ENCODE results near the gene ZC2HC1C. TPM values are rescaled to one million over a fixed set of nuclear protein-coding genes. Genes with fewer than 3 reads are reported as not detected.

ZC2HC1C gene
- total and polyA plus RNA-seq, 2 of the 13 experiments (the other 11 are each of a cell fraction or from before 2014, with no cell fraction given): 3.3 to 3.5 TPM

DNA sequence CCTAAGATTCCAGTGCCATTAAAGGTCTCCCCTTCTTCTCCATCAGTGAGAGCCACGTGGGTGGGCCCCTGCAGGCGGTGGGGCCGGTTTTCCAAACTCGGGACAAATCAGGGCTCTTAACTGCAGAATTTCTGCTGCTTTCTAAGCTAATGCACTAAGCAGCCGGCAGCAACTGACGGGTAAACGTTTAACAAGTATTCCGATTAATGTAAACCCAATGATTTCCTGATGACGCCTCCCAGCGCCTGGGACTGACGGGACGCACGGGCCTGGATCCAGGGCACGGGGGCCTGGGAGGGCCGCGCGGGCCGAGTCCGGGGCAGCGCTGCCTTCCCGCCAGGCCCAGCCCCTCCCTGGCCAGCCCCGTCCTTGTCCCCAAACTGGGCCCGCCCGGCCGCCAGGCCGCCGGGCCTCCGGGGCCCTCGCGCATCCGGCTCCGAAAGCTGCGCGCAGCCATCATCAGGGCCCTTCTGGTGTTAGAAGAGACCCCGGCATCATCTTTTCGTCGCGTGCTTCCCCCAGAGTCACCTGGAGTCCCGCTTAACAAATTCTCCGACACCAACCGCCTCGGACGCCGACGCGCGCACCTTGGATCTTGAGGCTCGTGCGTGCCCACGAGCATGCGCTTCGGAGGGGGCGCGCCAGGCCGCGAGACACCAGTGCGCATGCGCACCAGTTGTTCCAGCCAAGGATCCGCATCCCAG, 18.4 kb upstream of the ZC2HC1C start, which contains the start of gene MLH3:
Gene MLH3 (minus strand): TSS at position 616 of the 704 bp plus-strand sequence. CDS start 1,812 bp downstream, outside the sequence.
- DNase-seq (ENCODE audit: low spot score) (peak; percentile 75), FAIRE-seq (no peak), ATAC-seq (peak; percentile 94)
- WGBS (ENCODE audit: low lambda C conversion rate): 0% methylated on average over 22 of the region's 59 CpGs
- H3K27me3 ChIP-seq (ENCODE audit: control insufficient read depth in 1 of 2, insufficient read depth in 2 of 2, low read length in 2 of 2): no peaks in the 10 kb centered on the region
- peak within 1 kb of the TSS; percentile 78 for H3K4me2 ChIP-seq (ENCODE audit: low read depth, low read length)
- no peaks in the 10 kb centered on the region for H4K20me1 ChIP-seq (ENCODE audit: insufficient read depth, low read length)
- H3K9me3 ChIP-seq (ENCODE audit: low read length): no peaks in the 10 kb centered on the region
- H3K4me3 ChIP-seq (replicated peaks in 1 of 3; ENCODE audit: insufficient read depth in 1 of 3, low read depth in 2 of 3, low read length in 3 of 3): peak within 1 kb of the TSS; percentile 58 to 75 (median 68)
- H3K4me1 ChIP-seq (ENCODE audit: insufficient read depth, low read length): peaks cover 35% of the 10 kb centered on the region
- no peaks in the 10 kb centered on the region; a peak in 2 of 5 replicates for H3K36me3 ChIP-seq (replicated peaks in 1 of 2; ENCODE audit: control insufficient read depth in 1 of 2, insufficient read depth in 2 of 2, low read length in 2 of 2)
- peak within 1 kb of the TSS; percentile 81 for H3K27ac ChIP-seq (ENCODE audit: extremely low read length, insufficient read depth, low read length)
- peak within 1 kb of the TSS; percentile 87 for H3K9ac ChIP-seq (ENCODE audit: insufficient read depth, low read depth, low read length)
- intact Hi-C loops (cut with micrococcal nuclease; ENCODE audit: unreplicated experiment): no loop called here
- no peak within 1 kb of the TSS for H2AFZ ChIP-seq (ENCODE audit: low read length)
- ChIA-PET CTCF (ENCODE audit: low intra/inter-chr PET ratio, low total read pairs) (no interaction called here), POLR2A (interaction anchor here (1.1 to 4.2 kb wide), 4 partner anchors 9 to 106 kb away, joined by 4 to 18 read pairs (median 9); partner anchors contain the start of genes ACYP1 and ZC2HC1C)
- BruUV-seq (replicated peaks): TSS peak; percentile 52
- in situ Hi-C loops (cut with HindIII; ENCODE audit: extremely low pct_ligation_motif_present, low pct_unique_long_range_greater_than_20kb): no loop called here
- peaks cover 18% of the 10 kb centered on the region for H3K79me2 ChIP-seq (ENCODE audit: insufficient read depth, low read length)
- TF ChIP-seq IRX3 (CRISPR knock-in tag; IDR thresholded peaks at IDR 0.05; ENCODE audit: borderline replicate concordance, low read depth): no peak
- peak; percentile 94 for TF ChIP-seq ZNF232 (CRISPR knock-in tag; IDR thresholded peaks at IDR 0.05; ENCODE audit: borderline replicate concordance)
- TF ChIP-seq BRD4 (CRISPR knock-in tag; IDR thresholded peaks at IDR 0.05): no peak
- no peak for TF ChIP-seq FOXO1 (CRISPR knock-in tag; IDR thresholded peaks at IDR 0.05)
- no peak; the same call in 1 of the 2 replicates for TF ChIP-seq HDAC1 (CRISPR knock-in tag; IDR thresholded peaks at IDR 0.05)
- TF ChIP-seq SIN3A (IDR thresholded peaks at IDR 0.05; ENCODE audit: borderline replicate concordance, low read depth, low read length): no peak
- TF ChIP-seq ZNF451 (CRISPR knock-in tag; IDR thresholded peaks at IDR 0.05): 0 out of 2 replicates have a peak, but pooled peaks have one; percentile 46
- TF ChIP-seq, protein P1, sequence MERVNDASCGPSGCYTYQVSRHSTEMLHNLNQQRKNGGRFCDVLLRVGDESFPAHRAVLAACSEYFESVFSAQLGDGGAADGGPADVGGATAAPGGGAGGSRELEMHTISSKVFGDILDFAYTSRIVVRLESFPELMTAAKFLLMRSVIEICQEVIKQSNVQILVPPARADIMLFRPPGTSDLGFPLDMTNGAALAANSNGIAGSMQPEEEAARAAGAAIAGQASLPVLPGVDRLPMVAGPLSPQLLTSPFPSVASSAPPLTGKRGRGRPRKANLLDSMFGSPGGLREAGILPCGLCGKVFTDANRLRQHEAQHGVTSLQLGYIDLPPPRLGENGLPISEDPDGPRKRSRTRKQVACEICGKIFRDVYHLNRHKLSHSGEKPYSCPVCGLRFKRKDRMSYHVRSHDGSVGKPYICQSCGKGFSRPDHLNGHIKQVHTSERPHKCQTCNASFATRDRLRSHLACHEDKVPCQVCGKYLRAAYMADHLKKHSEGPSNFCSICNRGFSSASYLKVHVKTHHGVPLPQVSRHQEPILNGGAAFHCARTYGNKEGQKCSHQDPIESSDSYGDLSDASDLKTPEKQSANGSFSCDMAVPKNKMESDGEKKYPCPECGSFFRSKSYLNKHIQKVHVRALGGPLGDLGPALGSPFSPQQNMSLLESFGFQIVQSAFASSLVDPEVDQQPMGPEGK (CRISPR knock-in tag; IDR thresholded peaks at IDR 0.05): peak; percentile 49
- TF ChIP-seq THAP11 (CRISPR knock-in tag; IDR thresholded peaks at IDR 0.05): peak; percentile 47; the same call in 1 of the 2 replicates
- TF ChIP-seq RBFOX2 (IDR thresholded peaks at IDR 0.05; ENCODE audit: low read depth, low read length): peak; percentile 90
- TF ChIP-seq ZKSCAN8 (CRISPR knock-in tag; IDR thresholded peaks at IDR 0.05; ENCODE audit: borderline replicate concordance): 0 out of 2 replicates have a peak, but pooled peaks have one; percentile 21
- TF ChIP-seq ZNF83 (CRISPR knock-in tag; IDR thresholded peaks at IDR 0.05; ENCODE audit: borderline replicate concordance): peak; percentile 61; the same call in 1 of the 2 replicates
- no peak for TF ChIP-seq JUNB (CRISPR knock-in tag; IDR thresholded peaks at IDR 0.05; ENCODE audit: borderline replicate concordance)
- TF ChIP-seq CBFB (CRISPR knock-in tag; IDR thresholded peaks at IDR 0.05): no peak
- TF ChIP-seq, protein P2, sequence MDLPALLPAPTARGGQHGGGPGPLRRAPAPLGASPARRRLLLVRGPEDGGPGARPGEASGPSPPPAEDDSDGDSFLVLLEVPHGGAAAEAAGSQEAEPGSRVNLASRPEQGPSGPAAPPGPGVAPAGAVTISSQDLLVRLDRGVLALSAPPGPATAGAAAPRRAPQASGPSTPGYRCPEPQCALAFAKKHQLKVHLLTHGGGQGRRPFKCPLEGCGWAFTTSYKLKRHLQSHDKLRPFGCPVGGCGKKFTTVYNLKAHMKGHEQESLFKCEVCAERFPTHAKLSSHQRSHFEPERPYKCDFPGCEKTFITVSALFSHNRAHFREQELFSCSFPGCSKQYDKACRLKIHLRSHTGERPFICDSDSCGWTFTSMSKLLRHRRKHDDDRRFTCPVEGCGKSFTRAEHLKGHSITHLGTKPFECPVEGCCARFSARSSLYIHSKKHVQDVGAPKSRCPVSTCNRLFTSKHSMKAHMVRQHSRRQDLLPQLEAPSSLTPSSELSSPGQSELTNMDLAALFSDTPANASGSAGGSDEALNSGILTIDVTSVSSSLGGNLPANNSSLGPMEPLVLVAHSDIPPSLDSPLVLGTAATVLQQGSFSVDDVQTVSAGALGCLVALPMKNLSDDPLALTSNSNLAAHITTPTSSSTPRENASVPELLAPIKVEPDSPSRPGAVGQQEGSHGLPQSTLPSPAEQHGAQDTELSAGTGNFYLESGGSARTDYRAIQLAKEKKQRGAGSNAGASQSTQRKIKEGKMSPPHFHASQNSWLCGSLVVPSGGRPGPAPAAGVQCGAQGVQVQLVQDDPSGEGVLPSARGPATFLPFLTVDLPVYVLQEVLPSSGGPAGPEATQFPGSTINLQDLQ (CRISPR knock-in tag; IDR thresholded peaks at IDR 0.05): no peak; the same call in 1 of the 2 replicates
- TF ChIP-seq NAIF1 (CRISPR knock-in tag; IDR thresholded peaks at IDR 0.05; ENCODE audit: borderline replicate concordance): no peak
- no peak for TF ChIP-seq TMF1 (CRISPR knock-in tag; IDR thresholded peaks at IDR 0.05; ENCODE audit: low read depth)
- no peak for TF ChIP-seq ZNF569 (CRISPR knock-in tag; IDR thresholded peaks at IDR 0.05; ENCODE audit: borderline replicate concordance)
- TF ChIP-seq ARNT2 (CRISPR knock-in tag; IDR thresholded peaks at IDR 0.05; ENCODE audit: low read depth): peak; percentile 95
- peak; percentile 90 for TF ChIP-seq SRY (CRISPR knock-in tag; IDR thresholded peaks at IDR 0.05)
